HPDE6-E6E7 (cell line): ENCODE measurements around the gene HSP90B1.

ENCODE experiments used
- DNase-seq: peaks from one replicate; pipeline ENCODE4 v3.0.0; 2011; ENCODE audit warnings: missing footprints; ENCODE audit errors: extremely low spot score

HSP90B1 gene

DNA sequence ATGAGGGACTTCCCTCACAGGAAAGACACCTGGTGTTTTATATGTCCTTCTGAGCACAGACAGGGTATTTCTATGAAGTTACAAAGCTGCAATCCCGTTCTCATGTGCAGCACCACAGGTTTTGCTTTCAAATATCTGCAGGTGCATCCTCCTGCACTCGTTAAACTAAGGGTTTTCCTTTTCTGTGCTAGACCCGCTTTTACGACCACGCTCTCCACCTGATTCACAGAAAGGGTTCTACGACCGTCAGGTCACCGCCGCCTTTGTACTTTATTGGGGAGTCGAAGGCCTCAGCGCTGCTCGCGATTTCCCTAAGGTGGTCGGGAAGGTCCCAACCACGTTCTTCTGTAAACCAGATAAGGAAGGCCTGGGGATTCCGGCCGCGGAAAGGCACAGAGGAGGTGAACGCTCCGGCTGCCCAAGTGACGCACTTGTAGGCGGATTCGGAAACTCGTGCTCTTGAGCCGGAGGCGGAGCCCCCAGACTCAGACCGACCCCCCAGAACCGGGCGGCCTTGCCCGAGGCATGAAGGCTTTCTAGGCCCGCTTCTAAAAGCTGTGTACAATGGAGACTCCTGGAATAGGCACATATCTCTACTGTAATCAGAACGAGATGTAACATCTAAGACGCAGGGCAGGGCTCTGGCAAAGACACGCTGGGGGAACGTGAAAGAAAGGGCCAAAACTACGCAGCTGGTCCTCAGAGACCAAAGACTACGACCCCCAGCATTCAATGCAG is 995 bp upstream of the HSP90B1 start:
- peak; percentile 89 for DNase-seq

- no peak for DNase-seq
These were observed 501 bp upstream of the HSP90B1 start for GRCh38 chr12:103929784-103930033.

GRCh38 chr12:103930787-103931735 is 851 bp downstream of the HSP90B1 start:
- no peak for DNase-seq

DNA sequence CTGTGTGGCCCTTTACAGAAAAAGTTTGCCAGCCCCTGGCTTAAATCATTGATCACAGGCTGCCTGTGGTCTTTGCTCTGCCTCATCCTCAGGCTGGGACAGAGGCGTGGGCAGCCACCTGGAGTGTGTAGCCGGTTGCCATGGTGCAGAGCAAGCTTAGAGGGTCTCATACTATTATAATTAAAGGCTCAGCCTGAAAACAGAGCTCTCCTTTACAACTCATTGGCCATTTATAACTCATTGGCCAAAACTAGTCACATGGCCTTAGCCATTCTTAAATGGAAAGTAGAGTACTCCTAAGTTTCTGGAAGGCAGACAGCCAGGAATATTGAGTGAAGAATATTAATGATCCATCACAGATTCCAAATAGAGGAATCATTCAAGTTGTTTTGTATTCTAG is 3.0 kb downstream of the HSP90B1 start:
- no peak for DNase-seq

DNA sequence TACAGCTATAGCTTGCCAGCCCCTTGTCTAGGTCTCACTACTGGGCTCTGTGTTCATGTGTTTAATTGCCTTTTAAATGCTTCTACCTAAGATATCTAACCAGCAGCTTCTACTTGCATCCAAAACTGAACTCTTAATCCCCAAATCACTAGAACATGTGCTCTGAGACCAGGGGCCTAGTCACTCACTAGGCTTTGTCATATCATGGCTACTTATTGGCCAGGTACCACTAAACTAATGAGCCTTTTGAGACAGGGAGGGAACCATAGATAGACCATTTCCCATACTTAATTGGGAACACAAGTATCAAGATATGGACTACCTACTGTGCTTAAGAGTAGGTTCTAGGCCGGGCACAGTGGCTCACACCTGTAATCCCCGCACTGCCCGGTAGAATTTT is 6.5 kb downstream of the HSP90B1 start:
- no peak for DNase-seq

DNA sequence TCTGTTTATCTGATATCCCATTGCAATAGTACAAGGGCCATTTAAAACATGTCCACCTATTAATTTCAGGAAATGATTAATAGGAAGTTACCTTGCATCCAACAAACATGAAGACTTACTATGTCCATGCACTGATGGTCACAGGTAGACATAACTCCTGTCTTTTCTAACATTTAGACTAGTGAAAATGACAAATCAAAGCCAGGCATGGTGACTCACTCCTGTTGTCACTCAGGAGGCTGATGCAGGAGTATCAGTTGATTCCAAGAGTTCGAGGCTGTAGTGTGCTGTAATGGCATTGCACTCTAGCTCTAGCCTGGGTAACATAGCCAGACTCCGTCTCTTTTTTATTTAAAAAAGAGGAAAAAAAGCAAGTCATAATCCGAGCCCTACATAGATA is 14.8 kb downstream of the HSP90B1 start:
- no peak for DNase-seq

GRCh38 chr12:103947871-103948555 is 17.8 kb downstream of the HSP90B1 start:
- no peak for DNase-seq

- no peak for DNase-seq
These were observed 18.7 kb downstream of the HSP90B1 start for GRCh38 chr12:103948746-103949406.

GRCh38 chr12:103952497-103952896 is 22.3 kb downstream of the HSP90B1 start:
- no peak for DNase-seq

- no peak for DNase-seq
These were observed 25.8 kb downstream of the HSP90B1 start for GRCh38 chr12:103955811-103956508.

DNA sequence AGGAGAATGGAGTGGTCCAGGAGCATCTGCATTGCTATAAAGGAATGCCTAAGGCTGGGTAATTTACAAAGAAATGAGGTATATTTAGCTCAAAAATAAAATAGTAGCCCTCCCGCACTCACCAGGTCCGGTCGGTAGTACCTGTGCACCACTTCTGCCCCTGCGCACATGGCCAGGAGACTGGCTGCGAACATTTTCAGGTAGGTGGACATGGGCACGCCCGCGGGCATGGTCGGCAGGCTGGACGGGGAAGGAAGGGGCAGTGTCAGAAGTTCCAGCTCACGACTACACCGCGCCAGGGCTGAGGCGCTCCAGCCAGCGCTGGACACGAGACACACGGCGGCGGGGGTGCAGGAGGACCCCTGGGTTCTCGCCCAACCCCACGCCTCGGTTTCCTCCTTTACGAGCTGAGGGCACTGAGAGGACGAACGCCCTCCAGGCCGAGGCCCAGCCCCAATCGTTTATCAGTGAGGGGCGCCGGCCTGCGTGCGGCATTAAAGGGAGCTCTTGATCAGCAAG is 26.4 kb downstream of the HSP90B1 start:
- peak; percentile 6 for DNase-seq

DNA sequence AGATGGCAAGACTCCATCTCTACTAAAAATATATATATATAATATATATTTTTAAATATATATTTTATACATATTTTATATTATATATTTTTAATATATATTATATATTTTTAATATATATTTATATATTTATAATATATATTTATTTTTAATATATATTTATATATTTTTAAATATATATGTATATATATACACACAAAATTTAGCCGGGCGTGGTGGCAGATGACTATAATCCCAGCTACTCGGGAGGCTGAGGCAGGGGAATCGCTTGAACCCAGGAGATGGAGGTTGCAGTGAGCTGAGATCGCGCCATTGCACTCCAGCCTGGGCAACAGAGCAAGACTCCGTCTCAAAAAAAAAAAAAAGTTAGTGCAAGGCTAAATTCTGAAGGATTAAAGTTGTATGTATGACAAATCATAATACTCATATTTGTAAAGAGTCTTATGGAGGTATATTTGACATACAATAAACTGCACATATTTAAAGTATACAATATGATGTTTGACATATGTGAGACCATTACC is 27.7 kb downstream of the HSP90B1 start:
- no peak for DNase-seq

- no peak for DNase-seq
These were observed 28.4 kb downstream of the HSP90B1 start for GRCh38 chr12:103958621-103959020.

DNA sequence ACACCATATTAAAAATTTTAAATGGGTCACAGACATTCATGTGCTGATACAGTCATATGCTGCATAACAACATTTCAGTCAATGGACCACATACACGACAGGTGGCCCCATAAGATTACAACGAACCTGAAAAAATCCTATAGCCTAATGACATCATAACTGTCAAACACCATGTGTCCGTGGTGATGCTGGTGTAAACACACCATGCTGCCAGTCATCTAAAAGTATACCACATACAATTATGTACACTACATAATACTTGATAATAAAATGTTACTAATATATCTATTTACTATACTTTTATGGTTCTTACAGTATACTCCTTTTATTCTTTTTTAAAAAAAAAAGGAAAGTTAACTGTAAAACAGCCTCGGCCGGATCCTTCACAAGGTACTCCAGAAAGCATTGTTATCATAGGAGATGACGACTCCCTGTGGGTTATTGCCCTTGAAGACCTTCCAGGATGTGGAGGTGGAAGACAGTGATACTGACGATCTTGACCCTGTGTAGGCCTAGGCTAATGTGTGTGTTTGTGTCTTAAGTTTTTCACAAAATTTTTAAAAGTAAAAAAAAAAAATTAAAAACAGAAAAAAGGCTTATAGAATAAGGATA is 30.5 kb downstream of the HSP90B1 start:
- DNase-seq = no peak

GRCh38 chr12:103962493-103962892 is 32.3 kb downstream of the HSP90B1 start:
- DNase-seq = no peak

DNA sequence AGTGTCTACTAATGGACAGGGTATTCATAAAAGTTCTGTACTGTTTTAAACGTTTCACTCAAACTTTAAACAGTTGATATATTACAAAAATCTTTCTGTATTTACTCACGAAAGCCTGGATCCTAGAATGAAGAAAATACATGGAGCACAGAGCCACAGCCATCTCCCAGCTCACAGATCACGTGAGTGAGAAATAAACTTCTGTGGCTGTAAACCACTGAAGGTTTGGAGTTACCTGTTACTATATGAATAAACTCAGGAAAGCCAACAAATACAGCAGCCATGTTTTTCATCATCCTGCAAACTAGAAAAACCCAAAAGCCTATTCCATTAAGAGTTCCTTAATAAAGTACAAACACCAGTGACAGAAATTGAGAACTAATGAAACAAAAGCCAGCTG is 34.6 kb downstream of the HSP90B1 start:
- no peak for DNase-seq

DNA sequence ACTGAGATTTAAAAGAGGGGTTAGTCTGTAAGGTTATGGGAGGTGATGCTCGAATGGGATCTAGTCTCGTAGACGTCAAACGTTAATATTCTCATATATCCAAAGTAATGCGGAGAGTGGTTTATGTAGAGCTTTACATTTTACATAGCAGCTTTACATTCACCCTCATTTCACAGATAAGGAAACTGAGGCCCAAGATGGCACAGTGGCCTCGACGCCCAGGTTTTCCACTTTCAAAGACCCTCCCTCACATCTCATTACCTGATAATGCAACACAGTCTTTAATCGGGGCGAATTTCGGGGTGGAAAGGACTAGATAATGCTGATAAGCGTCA is 35.0 kb downstream of the HSP90B1 start:
- no peak for DNase-seq

DNA sequence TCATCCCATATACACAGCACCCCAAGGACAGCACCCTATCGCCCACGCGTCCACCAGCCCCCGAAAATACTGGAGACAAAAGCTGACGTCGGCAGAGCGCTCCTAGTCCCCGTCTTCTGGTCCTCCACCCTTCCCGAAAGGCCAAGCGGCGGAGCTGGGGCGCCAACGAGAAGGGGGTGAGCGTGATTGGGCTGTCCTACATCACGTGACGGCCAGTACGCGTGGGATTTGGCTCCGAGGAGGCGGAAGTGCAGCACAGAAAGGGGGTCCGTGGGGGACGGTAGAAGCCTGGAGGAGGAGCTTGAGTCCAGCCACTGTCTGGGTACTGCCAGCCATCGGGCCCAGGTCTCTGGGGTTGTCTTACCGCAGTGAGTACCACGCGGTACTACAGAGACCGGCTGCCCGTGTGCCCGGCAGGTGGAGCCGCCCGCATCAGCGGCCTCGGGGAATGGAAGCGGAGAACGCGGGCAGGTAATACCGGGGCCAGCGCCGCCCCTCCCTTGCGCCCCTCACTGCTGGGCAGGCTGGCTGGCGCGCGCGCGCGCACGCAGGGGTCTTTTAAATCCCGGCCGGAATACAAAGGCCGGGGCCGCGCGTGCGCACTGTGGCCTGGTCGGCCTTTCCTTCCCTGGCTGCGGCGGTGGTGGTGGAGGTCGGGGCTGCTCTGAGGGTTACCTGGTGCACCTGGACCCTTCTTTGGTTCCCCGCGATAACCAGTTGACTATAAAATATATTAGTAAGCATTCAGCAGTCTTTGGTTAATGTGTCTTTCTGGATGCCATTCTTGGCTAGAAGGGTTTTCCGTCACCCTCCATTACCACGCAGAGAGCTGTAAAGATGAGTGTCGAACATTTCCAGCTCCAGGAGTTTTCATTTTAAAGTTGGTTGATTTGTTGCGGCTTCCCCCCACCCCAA is 35.6 kb downstream of the HSP90B1 start, which contains the start of gene TDG:
Gene TDG, plus strand, starts transcription at position 283 of the 915 bp plus-strand sequence. Its CDS starts 166 bp downstream, at position 449.
- DNase-seq = peak; percentile 94

- no peak for DNase-seq
These were observed 36.5 kb downstream of the HSP90B1 start for GRCh38 chr12:103966736-103967135.
